PC-9 (cell line): ENCODE results near the gene EBF4. TPM values are rescaled to one million over a fixed set of nuclear protein-coding genes. Genes with fewer than 3 reads are reported as not detected.

ENCODE experiments used
- BruUV-seq: library from RNA; stranded (reverse); fragments of 400-500 nt; replicated peaks from 2 replicates; lab custom pipeline; 2021; lab: Mats Ljungman, UMichigan
- CTCF ChIA-PET: fragments of 300-600 bp; sonication (Branson Sonifier 250); formaldehyde crosslinking; loops from one replicate; lab custom pipeline; 2022; ENCODE audit warnings: antibody characterized with exemption; lab: Charles Lee
- POLR2A ChIA-PET: fragments of 300-600 bp; sonication (Branson Sonifier 250); formaldehyde crosslinking; loops from one replicate; lab custom pipeline; 2022; ENCODE audit warnings: antibody characterized with exemption; ENCODE audit not compliant: unreplicated experiment; lab: Charles Lee
- DNase-seq, 2 experiments: peaks; one replicate each; pipeline versions ENCODE4 v3.0.0 to v3.0.0-alpha.2; 2015 to 2022; ENCODE audit warnings: mixed read lengths in 1 of 2
- H2AFZ ChIP-seq: fragments of 200-600 bp; sonication (generic); 2 replicates; pipeline ENCODE4 v1.8.1; 2017; ENCODE audit warnings: antibody characterized with exemption
- H3F3A ChIP-seq: fragments of 200-600 bp; sonication (generic); 2 replicates; pipeline ENCODE4 v1.8.1; 2017; ENCODE audit warnings: antibody characterized with exemption, mild to moderate bottlenecking, low read depth; ENCODE audit not compliant: insufficient read depth
- H3K27ac ChIP-seq: fragments of 200-600 bp; sonication (generic); 2 replicates; pipeline ENCODE4 v1.6.1; 2016; ENCODE audit warnings: mixed run types
- H3K27me3 ChIP-seq: fragments of 200-600 bp; sonication (generic); 2 replicates; pipeline ENCODE4 v1.6.1; 2016; ENCODE audit warnings: low read depth, mixed run types; ENCODE audit not compliant: insufficient read depth
- H3K36me3 ChIP-seq: fragments of 200-600 bp; sonication (generic); 2 replicates; pipeline ENCODE4 v1.6.1; 2016; ENCODE audit warnings: low read depth, mixed run types
- H3K4me1 ChIP-seq: fragments of 200-600 bp; sonication (generic); replicated peaks from 2 replicates; pipeline ENCODE4 v1.6.1; 2016; ENCODE audit warnings: mixed run types; ENCODE audit not compliant: insufficient read depth
- H3K4me2 ChIP-seq: fragments of 200-600 bp; sonication (generic); 2 replicates; pipeline ENCODE4 v1.6.1; 2017; ENCODE audit warnings: mixed run types
- H3K4me3 ChIP-seq: fragments of 200-600 bp; sonication (generic); 2 replicates; pipeline ENCODE4 v1.6.1; 2016; ENCODE audit warnings: mixed run types
- H3K79me2 ChIP-seq: fragments of 200-600 bp; sonication (generic); 2 replicates; pipeline ENCODE4 v1.6.1; 2017; ENCODE audit warnings: low read depth, mixed run types
- H3K9me2 ChIP-seq: fragments of 200-600 bp; sonication (generic); 2 replicates; pipeline ENCODE4 v1.8.1; 2017; ENCODE audit warnings: mild to moderate bottlenecking; ENCODE audit not compliant: insufficient read depth
- H3K9me3 ChIP-seq: fragments of 200-600 bp; sonication (generic); 2 replicates; pipeline ENCODE4 v1.8.1; 2016; ENCODE audit warnings: low read depth; ENCODE audit not compliant: insufficient read depth
- H4K20me1 ChIP-seq: fragments of 200-600 bp; sonication (generic); 2 replicates; pipeline ENCODE4 v1.8.1; 2017; ENCODE audit not compliant: insufficient read depth
- CTCF ChIP-seq: fragments of 200-600 bp; sonication (generic); conservative IDR thresholded peaks from 2 replicates; pipeline ENCODE4 v1.6.1; 2017; ENCODE audit warnings: mixed run types, antibody characterized with exemption, mild to moderate bottlenecking, moderate library complexity
- EZH2 ChIP-seq: fragments of 200-600 bp; sonication (generic); IDR thresholded peaks from 2 replicates; pipeline ENCODE4 v1.8.0; 2017; ENCODE audit warnings: antibody characterized with exemption, low read depth
- intact Hi-C: fragments of 100-400 bp; cut with micrococcal nuclease; formaldehyde crosslinking; loops from one replicate; pipeline ENCODE4 v1.10.0; 2022; ENCODE audit not compliant: unreplicated experiment
- total RNA-seq: library from RNA; stranded (reverse); gene quantifications from 2 replicates; pipeline ENCODE4 v1.2.3, GENCODE V29; 2021

EBF4 gene
- total RNA-seq, 1 experiment from 2014 or later = 5.1 TPM

GRCh38 chr20:2696646-2697045 is 4.1 kb downstream of the EBF4 start:
- Histone ChIP-seq H3K79me2 (no peaks in the 10 kb centered on the region), H3K4me3 (no peak overlapping the region), H2AFZ (no peak overlapping the region), H4K20me1 (no peaks in the 10 kb centered on the region), H3K9me3 (no peaks in the 10 kb centered on the region), H3K9me2 (no peaks in the 10 kb centered on the region), H3K4me1 (no peaks in the 10 kb centered on the region), H3K27ac (no peak overlapping the region), H3K27me3 (peaks cover 80% of the 10 kb centered on the region), H3K36me3 (no peaks in the 10 kb centered on the region), H3F3A (no peaks in the 10 kb centered on the region), H3K4me2 (no peak overlapping the region)
- BruUV-seq = no TSS peak
- intact Hi-C loops = loop anchor here (10.0 kb wide), 1 partner anchor 618 kb away; no protein-coding TSS in a partner anchor
- ChIA-PET CTCF (no interaction called here), POLR2A (interaction anchor here (0.7 kb wide), 1 partner anchor 1122 kb away, joined by 4 read pairs; no protein-coding TSS in a partner anchor)
- no peak for DNase-seq
- no peak for TF ChIP-seq CTCF
- no peak for TF ChIP-seq EZH2

- no peak for DNase-seq
- intact Hi-C loops = loop anchor here (10.0 kb wide), 1 partner anchor 617 kb away; no protein-coding TSS in a partner anchor
- H3K4me3 ChIP-seq = no peak overlapping the region
- TF ChIP-seq CTCF (no peak), EZH2 (no peak)
- ChIA-PET CTCF (interaction anchor here (0.6 kb wide), 1 partner anchor 263 kb away, joined by 3 read pairs; no protein-coding TSS in a partner anchor), POLR2A (no interaction called here)
- H3K36me3 ChIP-seq = no peaks in the 10 kb centered on the region
- H3K27ac ChIP-seq = no peak overlapping the region
- H4K20me1 ChIP-seq = no peaks in the 10 kb centered on the region
- H3K27me3 ChIP-seq = peaks cover 84% of the 10 kb centered on the region
- no peaks in the 10 kb centered on the region for H3K9me3 ChIP-seq
- H3K4me2 ChIP-seq = no peak overlapping the region
- no TSS peak for BruUV-seq
- no peaks in the 10 kb centered on the region for H3K79me2 ChIP-seq
- no peak overlapping the region for H2AFZ ChIP-seq
- no peaks in the 10 kb centered on the region for H3K9me2 ChIP-seq
- no peaks in the 10 kb centered on the region for H3F3A ChIP-seq
- no peaks in the 10 kb centered on the region for H3K4me1 ChIP-seq
Observed at GRCh38 chr20:2697768-2698167, 5.2 kb downstream of the EBF4 start.

GRCh38 chr20:2698186-2698817 is 5.7 kb downstream of the EBF4 start:
- no TSS peak for BruUV-seq
- TF ChIP-seq EZH2 = no peak
- no peak for TF ChIP-seq CTCF
- H3K36me3 ChIP-seq = no peaks in the 10 kb centered on the region
- no peaks in the 10 kb centered on the region for H3K79me2 ChIP-seq
- H3K4me3 ChIP-seq = no peak overlapping the region
- H3K9me2 ChIP-seq = no peaks in the 10 kb centered on the region
- no peaks in the 10 kb centered on the region for H3K4me1 ChIP-seq
- H2AFZ ChIP-seq = no peak overlapping the region
- ChIA-PET POLR2A (no interaction called here), CTCF (no interaction called here)
- intact Hi-C loops = loop anchor here (10.0 kb wide), 1 partner anchor 616 kb away; no protein-coding TSS in a partner anchor
- H4K20me1 ChIP-seq = no peaks in the 10 kb centered on the region
- no peak overlapping the region for H3K4me2 ChIP-seq
- no peaks in the 10 kb centered on the region for H3F3A ChIP-seq
- no peak for DNase-seq
- no peaks in the 10 kb centered on the region for H3K9me3 ChIP-seq
- H3K27ac ChIP-seq = no peak overlapping the region
- peaks cover 89% of the 10 kb centered on the region for H3K27me3 ChIP-seq
